Rectal smooth muscle tissue (tissue), 1 donor: Measurements from ENCODE around the gene IFI16.
"Not testable (repeated sequence)": the region's sequence is repeated elsewhere in the genome, so short reads cannot be mapped to it uniquely, and the experiment has no call there.

ENCODE experiments used
- H3K27ac ChIP-seq: one replicate; pipeline ENCODE4 v1.7.0; 2013; ENCODE audit warnings: low read depth, low read length, inconsistent platforms
- H3K27me3 ChIP-seq: one replicate; pipeline ENCODE4 v1.7.0; 2013; ENCODE audit warnings: low read length; ENCODE audit not compliant: control insufficient read depth, insufficient read depth
- H3K36me3 ChIP-seq: one replicate; pipeline ENCODE4 v1.7.0; 2013; ENCODE audit warnings: low read length; ENCODE audit not compliant: control insufficient read depth, insufficient read depth
- H3K4me1 ChIP-seq: one replicate; pipeline ENCODE4 v1.7.0; 2013; ENCODE audit warnings: low read length; ENCODE audit not compliant: control insufficient read depth, insufficient read depth
- H3K4me3 ChIP-seq: one replicate; pipeline ENCODE4 v1.7.0; 2013; ENCODE audit warnings: low read length
- H3K9ac ChIP-seq: one replicate; pipeline ENCODE4 v1.7.0; 2013; ENCODE audit warnings: low read length

IFI16 gene

GRCh38 chr1:159040893-159041724, 31.4 kb downstream of the IFI16 start:
- Histone ChIP-seq H3K36me3 (peaks cover 5% of the 10 kb centered on the region), H3K27ac (no peak overlapping the region), H3K4me1 (no peaks in the 10 kb centered on the region), H3K27me3 (no peaks in the 10 kb centered on the region), H3K9ac (no peak overlapping the region), H3K4me3 (no peak overlapping the region)

- not testable (repeated sequence) for H3K4me3 ChIP-seq, H3K9ac ChIP-seq, H3K36me3 ChIP-seq, H3K27ac ChIP-seq, H3K27me3 ChIP-seq, H3K4me1 ChIP-seq
These were observed 36.8 kb downstream of the IFI16 start for GRCh38 chr1:159046486-159046885.

- H3K36me3 ChIP-seq, result peaks cover 17% of the 10 kb centered on the region
These were observed 41.7 kb downstream of the IFI16 start for GRCh38 chr1:159051436-159051835.

GRCh38 chr1:159054427-159054826, 44.7 kb downstream of the IFI16 start:
- Histone ChIP-seq H3K27ac (no peak overlapping the region), H3K9ac (no peak overlapping the region), H3K4me3 (no peak overlapping the region), H3K27me3 (no peaks in the 10 kb centered on the region), H3K36me3 (peaks cover 17% of the 10 kb centered on the region), H3K4me1 (no peaks in the 10 kb centered on the region)

More at GRCh38 chr1:159051436-159051835, 41.7 kb downstream of the IFI16 start:
- Histone ChIP-seq H3K9ac (no peak overlapping the region), H3K4me3 (no peak overlapping the region), H3K27me3 (no peaks in the 10 kb centered on the region), H3K27ac (no peak overlapping the region), H3K4me1 (no peaks in the 10 kb centered on the region)

- Histone ChIP-seq H3K27ac (no peak overlapping the region), H3K36me3 (peaks cover 17% of the 10 kb centered on the region), H3K27me3 (no peaks in the 10 kb centered on the region), H3K9ac (no peak overlapping the region), H3K4me3 (no peak overlapping the region), H3K4me1 (no peaks in the 10 kb centered on the region)
These were observed 45.5 kb downstream of the IFI16 start for GRCh38 chr1:159055181-159055641.

- no peaks in the 10 kb centered on the region for H3K27me3 ChIP-seq
- no peaks in the 10 kb centered on the region for H3K4me1 ChIP-seq
- peaks cover 17% of the 10 kb centered on the region for H3K36me3 ChIP-seq
- H3K4me3 ChIP-seq, result peak overlapping the region; percentile 6
- no peak overlapping the region for H3K27ac ChIP-seq
- H3K9ac ChIP-seq, result no peak overlapping the region
These were observed 46.5 kb downstream of the IFI16 start for GRCh38 chr1:159056069-159056698.

GRCh38 chr1:159058751-159059150, 49.0 kb downstream of the IFI16 start:
- no peaks in the 10 kb centered on the region for H3K27me3 ChIP-seq
- H3K9ac ChIP-seq, result no peak overlapping the region
- H3K36me3 ChIP-seq, result peaks cover 5% of the 10 kb centered on the region
- H3K4me3 ChIP-seq, result no peak overlapping the region
- H3K4me1 ChIP-seq, result no peaks in the 10 kb centered on the region
- H3K27ac ChIP-seq, result no peak overlapping the region

- H3K9ac ChIP-seq, result no peak overlapping the region
- H3K27me3 ChIP-seq, result no peaks in the 10 kb centered on the region
- no peaks in the 10 kb centered on the region for H3K36me3 ChIP-seq
- no peak overlapping the region for H3K4me3 ChIP-seq
- H3K4me1 ChIP-seq, result no peaks in the 10 kb centered on the region
- H3K27ac ChIP-seq, result no peak overlapping the region
These were observed 55.4 kb downstream of the IFI16 start for GRCh38 chr1:159065106-159065505.

- no peak overlapping the region for H3K27ac ChIP-seq
- H3K36me3 ChIP-seq, result no peaks in the 10 kb centered on the region
- H3K9ac ChIP-seq, result no peak overlapping the region
- H3K4me3 ChIP-seq, result no peak overlapping the region
- no peaks in the 10 kb centered on the region for H3K27me3 ChIP-seq
- no peaks in the 10 kb centered on the region for H3K4me1 ChIP-seq
These were observed 56.4 kb downstream of the IFI16 start for GRCh38 chr1:159066108-159066507.

GRCh38 chr1:159067699-159068621, 58.3 kb downstream of the IFI16 start:
- Histone ChIP-seq H3K4me1 (no peaks in the 10 kb centered on the region), H3K36me3 (no peaks in the 10 kb centered on the region)

GRCh38 chr1:159068886-159069285, 59.2 kb downstream of the IFI16 start:
- H3K9ac ChIP-seq, result no peak overlapping the region
- H3K27ac ChIP-seq, result no peak overlapping the region
- H3K4me1 ChIP-seq, result no peaks in the 10 kb centered on the region
- no peaks in the 10 kb centered on the region for H3K27me3 ChIP-seq
- H3K36me3 ChIP-seq, result no peaks in the 10 kb centered on the region
- no peak overlapping the region for H3K4me3 ChIP-seq

More at GRCh38 chr1:159067699-159068621, 58.3 kb downstream of the IFI16 start:
- Histone ChIP-seq H3K27ac (no peak overlapping the region), H3K27me3 (no peaks in the 10 kb centered on the region), H3K9ac (no peak overlapping the region), H3K4me3 (no peak overlapping the region)

- no peak overlapping the region for H3K27ac ChIP-seq
- H3K9ac ChIP-seq, result no peak overlapping the region
- no peak overlapping the region for H3K4me3 ChIP-seq
- no peaks in the 10 kb centered on the region for H3K36me3 ChIP-seq
- no peaks in the 10 kb centered on the region for H3K4me1 ChIP-seq
- no peaks in the 10 kb centered on the region for H3K27me3 ChIP-seq
These were observed 62.4 kb downstream of the IFI16 start for GRCh38 chr1:159071970-159072582.
